H1 (cell line): ENCODE data around the gene HTR2B.

ENCODE experiments used
- CTCF ChIP-seq, 3 experiments: IDR thresholded peaks; 1 replicate in 2 of 3; 2 replicates in 1 of 3; pipeline versions ENCODE4 v1.5.1 to v1.6.1; 2011; ENCODE audit warnings: low read length in 3 of 3, mild to moderate bottlenecking in 3 of 3, inconsistent platforms in 2 of 3, low read depth in 1 of 3, moderate library complexity in 1 of 3; ENCODE audit not compliant: insufficient read depth in 1 of 3; ENCODE audit errors: control extremely low read depth in 1 of 3
- EGR1 ChIP-seq: IDR thresholded peaks from 2 replicates; pipeline ENCODE4 v1.6.1; 2011; ENCODE audit warnings: low read depth, low read length, borderline replicate concordance
- EP300 ChIP-seq, 2 experiments: IDR thresholded peaks; 1 replicate in 1 of 2; 2 replicates in 1 of 2; pipeline ENCODE4 v1.6.1; 2011 to 2012; ENCODE audit warnings: low read depth in 2 of 2, low read length in 2 of 2, mild to moderate bottlenecking in 2 of 2, borderline replicate concordance in 1 of 2, inconsistent platforms in 1 of 2, moderate library complexity in 1 of 2
- EZH2 ChIP-seq: fragments of 200-600 bp; sonication (generic); IDR thresholded peaks from 2 replicates; pipeline ENCODE4 v1.7.1; 2012; ENCODE audit warnings: low read depth, mild to moderate bottlenecking, moderate library complexity, low read length, inconsistent platforms; ENCODE audit not compliant: severe bottlenecking
- FOSL1 ChIP-seq: IDR thresholded peaks from 2 replicates; pipeline ENCODE4 v1.6.1; 2011; ENCODE audit warnings: mild to moderate bottlenecking, low read depth, low read length, moderate library complexity; ENCODE audit not compliant: insufficient read depth
- GABPA ChIP-seq: IDR thresholded peaks from 2 replicates; pipeline ENCODE4 v1.6.1; 2011; ENCODE audit warnings: mild to moderate bottlenecking, low read length, moderate library complexity, borderline replicate concordance; ENCODE audit not compliant: insufficient read depth
- JUN ChIP-seq: IDR thresholded peaks from 2 replicates; pipeline ENCODE4 v1.6.1; 2011; ENCODE audit warnings: low read depth, mild to moderate bottlenecking, improper control_type of control experiment, low read length
- POLR2A ChIP-seq, 2 experiments: IDR thresholded peaks; 1 replicate in 1 of 2; 2 replicates in 1 of 2; pipeline ENCODE4 v1.6.1; 2011; ENCODE audit warnings: low read depth in 2 of 2, low read length in 2 of 2, mild to moderate bottlenecking in 2 of 2; ENCODE audit errors: control extremely low read depth in 1 of 2
- POLR2AphosphoS5 ChIP-seq: IDR thresholded peaks from 2 replicates; pipeline ENCODE4 v1.6.1; 2011; ENCODE audit warnings: low read depth, low read length
- SP4 ChIP-seq: IDR thresholded peaks from 2 replicates; pipeline ENCODE4 v1.6.1; 2012; ENCODE audit warnings: low read length, inconsistent platforms
- TEAD4 ChIP-seq: IDR thresholded peaks from 2 replicates; pipeline ENCODE4 v1.6.1; 2012; ENCODE audit warnings: low read depth, low read length, inconsistent platforms, mixed read lengths
- YY1 ChIP-seq: IDR thresholded peaks from 2 replicates; pipeline ENCODE4 v1.6.1; 2011; ENCODE audit warnings: low read depth, mild to moderate bottlenecking, low read length
- TF ChIP-seq, protein P1 (sequence below): IDR thresholded peaks from 2 replicates; pipeline ENCODE4 v1.6.1; 2011; ENCODE audit warnings: low read length, improper control_type of control experiment

- TF ChIP-seq EGR1 (no peak), CTCF (IDR thresholded peaks at IDR 0.05; ENCODE audit: control extremely low read depth in 1 of 3, insufficient read depth in 1 of 3, low read depth in 1 of 3, low read length in 3 of 3) (no peak), POLR2AphosphoS5 (no peak), EP300 (IDR thresholded peaks at IDR 0.05; ENCODE audit: borderline replicate concordance in 1 of 2, low read depth in 2 of 2, low read length in 2 of 2) (no peak), SP4 (no peak), FOSL1 (no peak), GABPA (no peak), EZH2 (no peak), YY1 (no peak), TEAD4 (no peak), POLR2A (IDR thresholded peaks at IDR 0.05; ENCODE audit: control extremely low read depth in 1 of 2, low read depth in 2 of 2, low read length in 2 of 2) (no peak), JUN (no peak)
- TF ChIP-seq, protein P1, sequence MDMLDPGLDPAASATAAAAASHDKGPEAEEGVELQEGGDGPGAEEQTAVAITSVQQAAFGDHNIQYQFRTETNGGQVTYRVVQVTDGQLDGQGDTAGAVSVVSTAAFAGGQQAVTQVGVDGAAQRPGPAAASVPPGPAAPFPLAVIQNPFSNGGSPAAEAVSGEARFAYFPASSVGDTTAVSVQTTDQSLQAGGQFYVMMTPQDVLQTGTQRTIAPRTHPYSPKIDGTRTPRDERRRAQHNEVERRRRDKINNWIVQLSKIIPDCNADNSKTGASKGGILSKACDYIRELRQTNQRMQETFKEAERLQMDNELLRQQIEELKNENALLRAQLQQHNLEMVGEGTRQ = no peak
Observed at GRCh38 chr2:231170055-231170454, 45.2 kb upstream of the HTR2B start.
